ENCODE measurements around the gene COL17A1.

Gene COL17A1

DNA sequence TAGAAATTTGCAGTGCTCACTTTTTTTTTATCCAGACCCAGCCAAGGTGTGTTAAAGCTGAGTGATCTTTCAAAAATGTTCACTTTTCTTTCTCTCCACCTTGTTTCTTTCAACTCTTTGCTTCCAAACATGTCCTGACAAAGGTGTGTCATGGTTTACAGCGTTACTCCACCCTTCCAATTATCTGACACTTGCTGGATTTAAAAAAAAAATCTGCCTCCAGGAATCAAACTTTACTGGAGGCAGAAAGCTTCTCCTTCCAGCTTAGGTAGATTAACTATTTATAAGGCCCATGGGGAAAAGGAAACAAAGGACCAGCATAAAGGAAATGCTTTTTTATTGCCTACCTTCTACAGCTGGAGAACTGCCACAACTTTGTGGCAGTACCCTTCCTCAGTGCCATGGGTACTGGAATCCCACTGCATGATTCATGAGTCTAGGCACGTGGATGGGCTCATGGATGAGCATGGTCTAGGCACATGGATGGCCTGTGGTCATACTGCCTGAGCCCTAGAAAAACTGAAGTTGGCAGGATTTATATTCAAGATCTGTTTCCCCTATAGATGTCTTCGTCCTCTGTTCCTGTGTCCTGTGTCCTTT is at the start of gene COL17A1:
Gene COL17A1, minus strand, starts transcription at position 80 of the 600 bp plus-strand sequence. CDS start 5,207 bp downstream, outside the sequence.
- TF ChIP-seq, protein P1, sequence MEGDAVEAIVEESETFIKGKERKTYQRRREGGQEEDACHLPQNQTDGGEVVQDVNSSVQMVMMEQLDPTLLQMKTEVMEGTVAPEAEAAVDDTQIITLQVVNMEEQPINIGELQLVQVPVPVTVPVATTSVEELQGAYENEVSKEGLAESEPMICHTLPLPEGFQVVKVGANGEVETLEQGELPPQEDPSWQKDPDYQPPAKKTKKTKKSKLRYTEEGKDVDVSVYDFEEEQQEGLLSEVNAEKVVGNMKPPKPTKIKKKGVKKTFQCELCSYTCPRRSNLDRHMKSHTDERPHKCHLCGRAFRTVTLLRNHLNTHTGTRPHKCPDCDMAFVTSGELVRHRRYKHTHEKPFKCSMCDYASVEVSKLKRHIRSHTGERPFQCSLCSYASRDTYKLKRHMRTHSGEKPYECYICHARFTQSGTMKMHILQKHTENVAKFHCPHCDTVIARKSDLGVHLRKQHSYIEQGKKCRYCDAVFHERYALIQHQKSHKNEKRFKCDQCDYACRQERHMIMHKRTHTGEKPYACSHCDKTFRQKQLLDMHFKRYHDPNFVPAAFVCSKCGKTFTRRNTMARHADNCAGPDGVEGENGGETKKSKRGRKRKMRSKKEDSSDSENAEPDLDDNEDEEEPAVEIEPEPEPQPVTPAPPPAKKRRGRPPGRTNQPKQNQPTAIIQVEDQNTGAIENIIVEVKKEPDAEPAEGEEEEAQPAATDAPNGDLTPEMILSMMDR (IDR thresholded peaks at IDR 0.05; ENCODE audit: low read length, missing control alignments), result no peak
- no peak within 1 kb of the TSS for H3K4me3 ChIP-seq (replicated peaks; ENCODE audit: low read depth, low read length)
- no peak for DNase-seq (ENCODE audit: low read depth)

DNA sequence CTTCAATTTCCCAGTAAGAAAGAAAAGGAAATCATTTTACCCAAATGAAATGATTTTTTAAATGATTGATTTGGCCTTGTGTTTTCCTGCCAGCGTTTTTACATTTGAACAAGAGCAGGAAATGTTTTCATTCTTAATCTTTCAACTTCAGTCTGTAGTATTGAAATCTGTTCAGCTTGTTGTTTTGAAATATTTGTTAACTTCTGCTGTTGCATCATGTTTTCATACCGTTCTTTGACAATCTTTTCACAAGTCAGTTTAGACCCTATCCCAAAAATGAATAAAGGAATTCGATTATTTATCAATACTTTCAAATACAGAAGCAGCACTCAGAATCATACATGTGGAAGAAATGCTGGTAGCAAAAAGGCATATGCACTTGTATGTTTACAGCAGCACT is 44.4 kb upstream of the COL17A1 start:
- DNase-seq (ENCODE audit: low read depth), result peak; percentile 56
- H3K4me3 ChIP-seq (replicated peaks; ENCODE audit: low read depth, low read length), result no peak overlapping the region
- TF ChIP-seq, protein P1 (IDR thresholded peaks at IDR 0.05; ENCODE audit: low read length, missing control alignments), result no peak

DNA sequence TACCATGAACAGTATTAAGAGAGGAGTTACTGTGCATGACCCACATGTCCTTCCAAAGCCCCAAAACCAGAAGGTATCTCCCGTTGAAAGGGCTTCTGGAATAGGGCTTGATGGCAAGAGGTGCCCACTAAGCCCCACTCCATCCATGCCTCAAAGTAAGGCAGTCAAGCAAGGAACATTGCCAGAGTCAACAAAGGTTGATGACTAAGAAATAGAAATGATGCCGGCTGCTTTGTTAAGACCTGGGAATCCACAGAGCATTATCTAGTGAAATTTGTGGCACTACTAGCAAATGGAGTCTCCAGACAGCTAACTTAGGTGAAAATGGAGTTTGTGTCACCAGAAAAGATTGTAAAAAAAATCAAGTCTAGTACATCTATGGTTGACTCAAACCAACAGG is 42.5 kb upstream of the COL17A1 start:
- H3K4me3 ChIP-seq (replicated peaks; ENCODE audit: low read depth, low read length), result no peak overlapping the region
- TF ChIP-seq, protein P1 (IDR thresholded peaks at IDR 0.05; ENCODE audit: low read length, missing control alignments), result no peak
- peak; percentile 35 for DNase-seq (ENCODE audit: low read depth)

DNA sequence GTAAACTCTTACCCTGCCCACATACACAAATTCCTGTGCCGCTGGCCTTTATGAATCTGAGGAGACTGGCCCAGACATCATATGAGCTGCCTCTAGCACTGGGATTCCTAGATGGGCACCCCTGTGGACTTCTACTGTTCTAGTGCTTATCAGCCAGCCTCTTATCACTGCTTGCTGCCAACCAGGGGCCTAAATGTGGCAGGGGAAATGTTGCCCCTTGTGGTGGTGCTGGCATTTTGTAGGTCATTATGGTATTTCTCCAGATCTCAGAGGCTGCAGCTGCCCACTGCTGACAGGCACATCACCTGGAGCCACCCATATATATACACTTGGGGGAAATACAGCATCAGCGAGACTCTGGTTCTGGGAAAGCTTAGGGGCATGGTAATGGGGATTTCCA is 41.7 kb upstream of the COL17A1 start:
- DNase-seq (ENCODE audit: low read depth), result no peak
- TF ChIP-seq, protein P1 (IDR thresholded peaks at IDR 0.05; ENCODE audit: low read length, missing control alignments), result peak; percentile 5
- H3K4me3 ChIP-seq (replicated peaks; ENCODE audit: low read depth, low read length), result no peak overlapping the region

DNA sequence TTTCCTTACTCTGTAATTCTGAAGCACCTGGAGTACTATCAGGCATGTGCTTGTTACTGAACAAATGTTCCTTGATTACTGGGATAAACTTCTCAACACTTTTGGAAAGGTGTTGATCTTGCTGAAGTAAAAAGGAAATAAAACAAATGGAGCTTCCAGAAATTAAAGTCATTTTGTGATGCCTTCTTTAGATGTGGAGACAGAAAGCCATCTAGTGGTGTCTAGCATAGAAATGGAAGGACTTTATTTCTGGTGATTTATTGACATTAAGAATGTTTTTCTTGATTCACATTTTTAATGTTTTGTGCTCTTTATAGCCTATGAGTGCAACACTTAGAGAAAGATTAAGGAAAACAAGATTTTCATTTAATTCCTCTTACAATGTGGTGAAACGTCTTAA is 37.7 kb upstream of the COL17A1 start:
- TF ChIP-seq, protein P1 (IDR thresholded peaks at IDR 0.05; ENCODE audit: low read length, missing control alignments), result peak; percentile 48
- no peak overlapping the region for H3K4me3 ChIP-seq (replicated peaks; ENCODE audit: low read depth, low read length)
- peak; percentile 49 for DNase-seq (ENCODE audit: low read depth)

DNA sequence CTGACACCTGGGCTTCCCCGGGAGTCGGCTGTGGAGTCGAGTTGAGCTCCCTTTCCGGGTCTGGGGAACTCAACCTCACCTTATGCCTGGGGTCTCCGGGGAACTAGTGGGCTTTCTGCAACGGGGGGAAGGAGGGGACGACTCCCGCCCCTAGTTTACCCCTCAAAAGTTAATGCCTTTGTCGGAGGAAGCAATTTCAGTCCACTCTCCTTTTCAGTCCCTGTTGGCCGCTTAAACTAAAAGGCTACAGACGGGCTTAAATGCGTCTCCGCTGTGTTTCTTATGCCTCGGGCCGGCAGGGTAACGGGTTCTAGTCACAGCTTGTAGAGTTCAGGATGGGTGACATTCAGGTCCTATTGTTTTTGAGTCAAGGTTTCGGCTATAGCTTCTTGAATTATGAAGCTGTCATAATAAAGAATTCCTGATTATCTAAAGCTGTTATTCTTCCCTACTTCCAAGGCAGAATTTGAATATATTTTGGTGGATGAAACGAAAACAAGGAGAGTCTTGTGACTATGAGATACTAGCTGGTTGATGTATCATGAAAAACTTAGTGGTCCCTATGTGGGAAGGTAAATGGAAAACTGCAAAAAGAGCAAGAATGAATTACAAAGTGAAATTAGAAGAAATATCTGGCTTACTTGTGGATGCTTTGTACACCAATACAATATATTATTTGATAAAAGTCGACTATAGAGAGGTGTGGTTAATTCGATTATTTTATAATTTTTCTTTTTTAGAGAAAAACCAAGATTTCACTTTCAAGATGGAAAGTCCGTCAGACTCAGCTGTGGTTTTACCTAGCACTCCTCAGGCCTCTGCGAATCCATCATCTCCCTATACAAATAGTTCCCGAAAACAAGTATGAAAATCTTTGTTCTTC is 36.8 kb upstream of the COL17A1 start:
- TF ChIP-seq, protein P1 (IDR thresholded peaks at IDR 0.05; ENCODE audit: low read length, missing control alignments), result no peak
- peak overlapping the region; percentile 82 for H3K4me3 ChIP-seq (replicated peaks; ENCODE audit: low read depth, low read length)
- DNase-seq (ENCODE audit: low read depth), result no peak
